HepG2 (cell line): ENCODE measurements around the gene CEL. TPM values are rescaled to one million over a fixed set of nuclear protein-coding genes. Genes with fewer than 3 reads are reported as not detected.

Experiments
- ETS1 ChIP-seq: sonication (generic); formaldehyde crosslinking; IDR thresholded peaks from 2 replicates; pipeline ENCODE4 v1.4.0; 2020; ENCODE audit warnings: missing genetic modification reagents
- GATA4 ChIP-seq: sonication (generic); IDR thresholded peaks from 2 replicates; pipeline ENCODE4 v1.6.1; 2016; ENCODE audit warnings: antibody characterized with exemption, low read depth, borderline replicate concordance
- IRF1 ChIP-seq: sonication (generic); formaldehyde crosslinking; IDR thresholded peaks from 2 replicates; pipeline ENCODE4 v1.4.0; 2020; ENCODE audit warnings: low read depth, mild to moderate bottlenecking, missing genetic modification reagents
- MAZ ChIP-seq, 2 experiments: sonication (generic) in 1 of 2; formaldehyde crosslinking in 1 of 2; IDR thresholded peaks; 2 replicates each; pipeline versions ENCODE4 v1.5.0 to v1.6.1; 2012 to 2020; ENCODE audit warnings: low read depth in 2 of 2, mild to moderate bottlenecking in 2 of 2, borderline replicate concordance in 1 of 2, improper control_type of control experiment in 1 of 2, low read length in 1 of 2, missing genetic modification reagents in 1 of 2, moderate library complexity in 1 of 2
- MBNL3 ChIP-seq: fragments of 250-450 bp; sonication (Bioruptor Pico); conservative IDR thresholded peaks from 2 replicates; pipeline ENCODE4 v1.8.0; 2022; ENCODE audit warnings: mild to moderate bottlenecking, inconsistent platforms
- MZF1 ChIP-seq: sonication (generic); formaldehyde crosslinking; IDR thresholded peaks from 2 replicates; pipeline ENCODE4 v1.8.1; 2023; ENCODE audit warnings: mild to moderate bottlenecking, missing genetic modification reagents, borderline replicate concordance
- PHF21A ChIP-seq: sonication (generic); formaldehyde crosslinking; IDR thresholded peaks from 2 replicates; pipeline ENCODE4 v1.5.0; 2020; ENCODE audit warnings: mild to moderate bottlenecking, missing genetic modification reagents
- RXRB ChIP-seq: IDR thresholded peaks from 2 replicates; pipeline ENCODE4 v1.6.1; 2016; ENCODE audit warnings: borderline replicate concordance, missing genetic modification reagents, missing compliant biosample characterization
- UBTF ChIP-seq: sonication (generic); formaldehyde crosslinking; IDR thresholded peaks from 2 replicates; pipeline ENCODE4 v1.4.0; 2020; ENCODE audit warnings: mild to moderate bottlenecking, missing genetic modification reagents
- ZBTB4 ChIP-seq: sonication (generic); formaldehyde crosslinking; IDR thresholded peaks from 2 replicates; pipeline ENCODE4 v1.4.0; 2020; ENCODE audit warnings: missing genetic modification reagents, mild to moderate bottlenecking, borderline replicate concordance
- ZFYVE20 ChIP-seq: sonication (generic); formaldehyde crosslinking; IDR thresholded peaks from 2 replicates; pipeline ENCODE4 v1.8.0; 2023; ENCODE audit warnings: low read depth, mild to moderate bottlenecking, moderate library complexity, missing genetic modification reagents, borderline replicate concordance
- ZNF20 ChIP-seq: sonication (generic); formaldehyde crosslinking; IDR thresholded peaks from 2 replicates; pipeline ENCODE4 v1.4.0; 2020; ENCODE audit warnings: mild to moderate bottlenecking, moderate library complexity, missing genetic modification reagents
- ZNF235 ChIP-seq: sonication (generic); formaldehyde crosslinking; IDR thresholded peaks from 2 replicates; pipeline ENCODE4 v1.8.1; 2023; ENCODE audit warnings: mild to moderate bottlenecking, missing genetic modification reagents, borderline replicate concordance
- ZNF282 ChIP-seq: fragments of 450-650 bp; IDR thresholded peaks from 2 replicates; pipeline ENCODE4 v1.6.1; 2018; ENCODE audit not compliant: partially characterized antibody
- ZNF460 ChIP-seq: sonication (generic); formaldehyde crosslinking; IDR thresholded peaks from 2 replicates; pipeline ENCODE4 v1.5.1; 2020; ENCODE audit warnings: missing genetic modification reagents, mild to moderate bottlenecking, borderline replicate concordance
- ZNF556 ChIP-seq: sonication (generic); formaldehyde crosslinking; IDR thresholded peaks from 2 replicates; pipeline ENCODE4 v1.4.0; 2020; ENCODE audit warnings: mild to moderate bottlenecking, missing genetic modification reagents, borderline replicate concordance
- ZNF780A ChIP-seq: sonication (generic); formaldehyde crosslinking; IDR thresholded peaks from 2 replicates; pipeline ENCODE4 v1.8.0; 2022; ENCODE audit warnings: mild to moderate bottlenecking, missing genetic modification reagents, moderate library complexity
- polyA plus RNA-seq, 8 experiments: library from polyadenylated mRNA; depleted of rRNA in 3 of 8; stranded (reverse) in 7 of 8; unstranded in 1 of 8; fragments of >200 nt; fragmentation: Illumina TruSeq in 4 of 8; extraction: Trizol in 4 of 8; gene quantifications; 2 replicates each; pipeline versions ENCODE4 v1.2.1 to v1.2.3, GENCODE V29; 2011 to 2016; ENCODE audit warnings: low read depth in 4 of 8, missing spikeins in 1 of 8, mixed read lengths in 1 of 8; ENCODE audit not compliant: insufficient read depth in 1 of 8
- total RNA-seq, 5 experiments: library from RNA; depleted of rRNA; stranded (reverse); fragments of >200 nt; fragmentation: Illumina TruSeq; extraction: Trizol; gene quantifications; 2 replicates each; pipeline ENCODE4 v1.2.3, GENCODE V29; 2016; ENCODE audit warnings: low read depth in 1 of 5

The CEL gene
- total and polyA plus RNA-seq, 2 of the 13 experiments (the other 11 are each of a cell fraction or from before 2014, with no cell fraction given) = 0.63 to 1.5 TPM

GRCh38 chr9:133030317-133031129 lies 31.3 kb upstream of the CEL start, which contains the start of gene GTF3C5 (continued):
- peak; percentile 70; the same call in 1 of the 2 replicates for TF ChIP-seq ZNF556 (CRISPR knock-in tag)
- TF ChIP-seq ZNF780A (CRISPR knock-in tag) = no peak
- peak; percentile 39; the same call in 1 of the 2 replicates for TF ChIP-seq GATA4
- no peak; the same call in 1 of the 2 replicates for TF ChIP-seq MAZ (IDR thresholded peaks at IDR 0.05; ENCODE audit: borderline replicate concordance, low read depth, low read length)
- TF ChIP-seq MAZ (CRISPR knock-in tag; IDR thresholded peaks at IDR 0.05; ENCODE audit: low read depth) = peak; percentile 76
- no peak for TF ChIP-seq ZNF20 (CRISPR knock-in tag)
- TF ChIP-seq ETS1 (CRISPR knock-in tag) = no peak
- no peak for TF ChIP-seq ZNF282
- no peak for TF ChIP-seq IRF1 (CRISPR knock-in tag)
- no peak for TF ChIP-seq MZF1 (CRISPR knock-in tag)
- peak; percentile 59; the same call in 1 of the 2 replicates for TF ChIP-seq RXRB (CRISPR knock-in tag)
- no peak for TF ChIP-seq ZNF460 (CRISPR knock-in tag)
- peak; percentile 94 for TF ChIP-seq PHF21A (CRISPR knock-in tag)
- TF ChIP-seq ZBTB4 = no peak
- 0 out of 2 replicates have a peak, but pooled peaks have one; percentile 8 for TF ChIP-seq ZNF235 (CRISPR knock-in tag)
- TF ChIP-seq MBNL3 (CRISPR knock-in tag) = no peak
- TF ChIP-seq ZFYVE20 = no peak
- peak; percentile 61 for TF ChIP-seq UBTF (CRISPR knock-in tag)
